GM12872 (cell line): ENCODE data around the gene EFNA2.

Source experiments
- CTCF ChIP-seq: IDR thresholded peaks from 3 replicates; pipeline ENCODE4 v1.5.1; 2011; ENCODE audit warnings: low read depth, mild to moderate bottlenecking, low read length, moderate library complexity; ENCODE audit not compliant: insufficient read depth

EFNA2 gene

DNA sequence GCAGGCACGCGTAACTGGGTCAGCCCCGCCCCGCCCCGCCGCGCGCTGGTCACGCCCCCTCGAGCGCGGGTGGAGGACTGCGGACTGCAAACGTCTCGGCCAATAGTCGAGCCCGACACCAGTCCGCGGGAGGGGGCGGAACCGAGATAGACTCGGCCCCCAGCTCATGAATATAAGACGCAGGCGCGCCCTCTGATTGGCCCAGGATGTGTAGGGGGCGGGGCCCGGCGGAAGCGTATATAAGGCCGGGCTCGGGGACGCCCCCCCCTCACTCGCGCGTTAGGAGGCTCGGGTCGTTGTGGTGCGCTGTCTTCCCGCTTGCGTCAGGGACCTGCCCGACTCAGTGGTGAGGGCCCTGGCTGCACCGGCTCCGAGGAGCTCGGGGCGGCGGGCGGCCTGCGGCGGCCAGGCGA, 16.6 kb upstream of the EFNA2 start, which contains the start of gene CIRBP:
Gene CIRBP, plus strand, starts transcription at position 268 of the 413 bp plus-strand sequence. CDS start 1,602 bp downstream, outside the sequence.
- no peak for TF ChIP-seq CTCF

- no peak for TF ChIP-seq CTCF
Observed at GRCh38 chr19:1269478-1270212, 16.0 kb upstream of the EFNA2 start.

GRCh38 chr19:1270213-1270853, 15.3 kb upstream of the EFNA2 start:
- no peak for TF ChIP-seq CTCF

GRCh38 chr19:1270854-1271527, 14.7 kb upstream of the EFNA2 start:
- TF ChIP-seq CTCF: no peak

- TF ChIP-seq CTCF: no peak
Observed at GRCh38 chr19:1271528-1272422, 13.9 kb upstream of the EFNA2 start.

DNA sequence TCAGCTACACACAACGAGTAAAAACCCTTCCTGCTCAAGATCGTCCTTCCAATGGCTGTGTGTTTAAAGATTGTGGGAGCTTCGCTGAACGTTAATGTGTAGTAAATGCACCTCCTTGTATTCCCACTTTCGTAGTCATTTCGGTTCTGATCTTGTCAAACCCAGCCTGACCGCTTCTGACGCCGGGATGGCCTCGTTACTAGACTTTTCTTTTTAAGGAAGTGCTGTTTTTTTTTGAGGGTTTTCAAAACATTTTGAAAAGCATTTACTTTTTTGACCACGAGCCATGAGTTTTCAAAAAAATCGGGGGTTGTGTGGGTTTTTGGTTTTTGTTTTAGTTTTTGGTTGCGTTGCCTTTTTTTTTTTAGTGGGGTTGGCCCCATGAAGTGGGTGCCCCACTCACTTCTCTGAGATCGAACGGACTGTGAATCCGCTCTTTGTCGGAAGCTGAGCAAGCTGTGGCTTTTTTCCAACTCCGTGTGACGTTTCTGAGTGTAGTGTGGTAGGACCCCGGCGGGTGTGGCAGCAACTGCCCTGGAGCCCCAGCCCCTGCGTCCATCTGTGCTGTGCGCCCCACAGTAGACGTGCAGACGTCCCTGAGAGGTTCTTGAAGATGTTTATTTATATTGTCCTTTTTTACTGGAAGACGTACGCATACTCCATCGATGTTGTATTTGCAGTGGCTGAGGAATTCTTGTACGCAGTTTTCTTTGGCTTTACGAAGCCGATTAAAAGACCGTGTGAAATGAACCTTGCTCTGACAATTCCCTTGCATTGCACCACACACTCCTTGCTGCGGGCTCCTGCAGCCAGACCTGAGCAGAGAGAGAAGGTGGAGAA, 13.0 kb upstream of the EFNA2 start:
- no peak for TF ChIP-seq CTCF
